ENCODE data around the gene LXN. TPM values are rescaled to one million over a fixed set of nuclear protein-coding genes. Genes with fewer than 3 reads are reported as not detected.
"Not testable (repeated sequence)": the region's sequence is repeated elsewhere in the genome, so short reads cannot be mapped to it uniquely, and the experiment has no call there.

The LXN gene
- polyA plus RNA-seq (2013, experiment 1 of 2; ENCODE audit: insufficient read length) = 7.4 TPM
- polyA plus RNA-seq (2013, experiment 2 of 2; ENCODE audit: insufficient read length) = 7.4 TPM

DNA sequence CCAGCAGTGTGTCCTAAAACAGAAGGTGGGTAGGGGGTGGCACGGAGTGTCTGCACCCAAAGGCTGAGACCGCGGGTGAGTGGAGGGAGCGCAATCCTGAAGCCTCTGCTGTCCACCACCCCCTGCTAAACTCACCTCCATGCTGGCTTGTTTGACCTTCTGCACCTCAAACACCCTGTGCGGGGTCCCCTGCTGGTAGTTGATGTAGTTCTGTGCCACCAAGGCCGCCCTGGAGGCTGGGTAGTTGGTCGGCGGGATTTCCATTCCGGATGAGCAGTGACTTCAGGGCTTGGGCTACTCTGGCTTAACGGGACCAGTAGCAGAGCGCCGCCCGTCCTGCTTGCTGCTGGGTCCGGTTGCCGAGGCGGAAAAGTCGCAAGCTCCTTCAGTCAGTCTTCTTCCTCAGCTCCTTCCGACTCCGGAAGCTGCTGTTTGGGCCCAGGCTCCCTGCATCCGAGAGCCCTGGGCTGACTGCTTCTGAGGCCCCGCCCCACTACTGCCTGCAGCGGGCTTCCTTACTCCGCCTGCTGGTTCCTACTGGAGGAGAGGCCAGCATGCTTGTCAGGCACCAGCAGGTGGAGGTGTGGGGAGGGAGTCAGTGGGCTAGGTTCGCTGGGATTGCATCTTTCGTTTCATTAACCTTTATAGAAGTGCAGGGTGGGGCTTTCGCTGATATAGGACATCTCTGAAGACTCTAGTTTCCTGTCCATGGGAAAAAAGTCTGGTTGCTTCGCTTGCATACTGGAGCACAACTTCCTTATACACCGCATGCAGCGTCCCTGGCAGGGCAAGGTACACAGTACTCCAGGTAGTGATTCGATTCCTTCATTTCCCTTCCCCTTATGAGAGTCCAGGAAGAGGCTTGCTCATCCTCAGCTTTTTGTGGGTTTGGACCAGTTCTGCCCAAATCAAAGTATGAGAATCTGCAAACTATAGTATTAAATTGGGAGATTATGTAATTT is at the start of gene LXN:
Gene LXN, minus strand, starts transcription at position 434 of the 962 bp plus-strand sequence. Its CDS starts 170 bp downstream, at position 264.
- DNase-seq = peak; percentile 77

- no peak for DNase-seq
Measured at GRCh38 chr3:158722108-158722507, 49.7 kb upstream of the LXN start.

GRCh38 chr3:158718490-158719170 is 46.2 kb upstream of the LXN start:
- peak; percentile 87 for DNase-seq

GRCh38 chr3:158717576-158717975 is 45.1 kb upstream of the LXN start:
- DNase-seq = no peak

GRCh38 chr3:158713094-158713499 is 40.6 kb upstream of the LXN start:
- DNase-seq = peak; percentile 83

GRCh38 chr3:158712443-158712842 is 40.0 kb upstream of the LXN start:
- DNase-seq = no peak

- peak; percentile 96 for DNase-seq
Measured at GRCh38 chr3:158711886-158712285, 39.4 kb upstream of the LXN start.

DNA sequence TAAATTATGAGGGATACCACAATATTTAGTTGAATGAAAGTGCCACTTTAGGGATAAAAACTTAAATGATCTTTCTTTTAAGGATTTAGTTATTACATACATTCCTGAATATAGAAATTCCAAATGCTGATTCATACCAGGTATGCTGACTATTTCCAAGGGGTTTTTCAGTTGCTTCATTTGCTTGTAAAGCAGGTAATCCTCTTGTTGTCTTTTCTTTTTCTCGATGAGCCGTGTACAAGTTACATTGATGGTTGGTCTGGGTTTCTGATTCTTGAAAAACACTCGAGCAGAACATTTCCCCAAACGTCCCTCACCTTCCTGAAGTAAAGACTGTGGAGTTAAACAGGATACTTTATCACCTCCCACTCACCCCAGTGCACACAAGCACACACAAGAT is 38.2 kb upstream of the LXN start:
- no peak for DNase-seq

- peak; percentile 99 for DNase-seq
Measured at GRCh38 chr3:158709666-158710083, 37.2 kb upstream of the LXN start.

GRCh38 chr3:158703566-158703965 is 31.1 kb upstream of the LXN start:
- DNase-seq = no peak

- DNase-seq = peak; percentile 76
Measured at GRCh38 chr3:158702815-158703481, 30.5 kb upstream of the LXN start.

- peak; percentile 60 for DNase-seq
Measured at GRCh38 chr3:158701420-158702065, 29.1 kb upstream of the LXN start.

GRCh38 chr3:158700559-158700958 is 28.1 kb upstream of the LXN start:
- DNase-seq = no peak

DNA sequence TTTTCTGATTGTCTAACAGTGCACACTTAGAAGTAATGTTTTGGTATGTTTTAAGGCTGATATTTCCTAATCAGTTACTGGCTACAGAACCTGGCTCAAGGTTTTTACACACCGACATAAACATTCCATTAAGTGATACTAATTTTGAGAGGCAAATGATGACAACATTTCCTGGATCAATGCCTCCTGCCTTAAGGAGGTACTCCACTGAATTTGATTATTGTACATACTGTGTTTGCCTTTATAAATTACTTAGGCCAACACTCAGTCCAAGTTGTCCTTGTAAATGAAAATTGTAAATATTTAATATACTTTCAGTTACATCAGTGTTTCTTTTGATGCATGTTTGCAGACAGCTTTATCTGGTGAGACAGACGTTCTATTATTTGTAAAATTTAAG is 24.2 kb upstream of the LXN start:
- DNase-seq = peak; percentile 11

DNA sequence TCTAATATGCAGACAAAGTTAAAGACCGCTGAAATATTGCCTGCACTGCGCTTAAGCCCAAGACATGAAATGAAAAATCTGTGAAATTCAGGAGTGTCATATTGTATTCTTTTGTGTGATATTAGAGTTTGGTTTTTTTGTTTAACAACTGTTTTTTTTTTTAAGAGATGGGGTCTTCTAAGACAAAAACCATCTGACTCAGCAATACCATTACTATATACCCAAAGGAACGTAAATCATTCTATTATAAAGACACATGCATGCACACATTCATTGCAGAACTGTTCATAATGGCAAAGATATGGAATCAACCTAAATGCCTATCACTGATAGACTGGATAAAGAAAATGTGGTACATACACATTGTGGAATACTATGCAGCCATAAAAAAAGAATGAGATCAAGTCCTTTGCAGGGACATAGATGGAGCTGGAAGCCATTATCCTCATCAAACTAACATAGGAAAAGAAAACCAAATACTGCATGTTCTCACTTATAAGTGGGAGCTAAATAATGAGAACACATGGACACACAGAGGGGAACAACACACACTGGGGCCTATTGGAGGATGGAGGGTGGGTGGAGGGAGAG is 21.5 kb upstream of the LXN start:
- not testable (repeated sequence) for DNase-seq

DNA sequence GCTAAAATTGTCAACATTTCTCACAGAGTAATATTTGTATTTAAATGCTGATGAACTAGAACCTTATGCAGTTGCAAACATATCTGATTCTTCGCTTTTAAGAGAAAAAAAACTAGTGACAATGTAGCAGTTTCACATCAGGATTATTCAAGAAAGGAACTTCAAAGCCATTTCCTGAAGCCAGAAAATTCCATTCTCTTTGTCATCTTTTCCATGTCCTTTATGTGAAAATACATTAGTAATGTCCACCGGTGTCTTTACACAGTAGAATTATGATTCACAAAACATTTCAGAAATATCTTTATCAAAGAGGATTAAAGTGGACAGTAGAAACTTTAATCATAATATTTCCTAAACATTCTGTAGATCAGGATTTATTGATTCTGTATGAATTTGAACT is 12.7 kb upstream of the LXN start:
- peak; percentile 38 for DNase-seq

- DNase-seq = peak; percentile 75
Measured at GRCh38 chr3:158683230-158683962, 10.9 kb upstream of the LXN start.

DNA sequence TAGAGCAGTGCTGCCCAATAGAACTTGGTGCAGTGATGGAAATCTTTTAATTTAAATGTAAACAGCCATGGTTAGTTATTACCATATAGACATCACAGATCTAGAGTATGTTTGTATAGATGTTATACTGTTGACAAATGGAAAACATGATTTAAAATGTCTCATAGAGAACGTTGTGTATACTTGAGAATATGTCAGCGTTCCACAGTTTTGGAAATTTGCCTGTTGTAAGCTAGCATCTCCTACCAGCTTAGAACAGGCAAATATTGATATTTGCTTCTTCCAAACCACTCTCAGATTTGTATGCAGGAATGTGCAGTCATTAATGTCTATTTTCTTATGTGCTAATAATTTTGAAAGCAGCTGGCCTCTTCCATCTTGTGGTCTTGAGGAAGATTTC is 8.4 kb upstream of the LXN start:
- DNase-seq = no peak

- peak; percentile 25 for DNase-seq
Measured at GRCh38 chr3:158679547-158680000, 7.1 kb upstream of the LXN start.

DNA sequence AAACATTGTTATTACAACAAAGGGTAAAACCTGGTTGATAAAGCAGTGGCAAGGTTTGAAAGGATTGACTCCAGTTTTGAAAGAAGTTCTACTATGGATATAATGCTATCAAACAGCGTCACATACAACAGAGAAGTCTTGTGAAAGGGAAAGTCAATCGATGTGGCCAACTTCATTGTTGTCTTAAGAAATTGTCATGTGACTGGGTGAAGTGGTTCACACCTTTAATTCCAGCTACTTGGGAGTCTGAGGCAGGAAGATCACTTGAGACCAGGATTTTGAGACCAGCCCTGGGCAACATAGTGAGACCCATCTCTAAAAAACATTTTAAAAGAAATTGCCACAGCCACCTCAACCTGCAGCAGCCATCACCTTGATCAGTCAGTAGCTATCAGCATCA is 6.2 kb upstream of the LXN start:
- no peak for DNase-seq

- DNase-seq = no peak
Measured at GRCh38 chr3:158671821-158672214, 630 bp downstream of the LXN start.
